H1 (cell line): ENCODE results near the gene FARSB. TPM values are rescaled to one million over a fixed set of nuclear protein-coding genes. Genes with fewer than 3 reads are reported as not detected.

Experiments
- RAD21 ChIP-seq, 2 experiments: IDR thresholded peaks in 1 of 2; conservative IDR thresholded peaks in 1 of 2; 2 replicates each; pipeline ENCODE4 v1.6.1; 2011; ENCODE audit warnings: low read depth in 2 of 2, low read length in 2 of 2, improper control_type of control experiment in 1 of 2, inconsistent platforms in 1 of 2, mild to moderate bottlenecking in 1 of 2, moderate library complexity in 1 of 2
- TEAD4 ChIP-seq: IDR thresholded peaks from 2 replicates; pipeline ENCODE4 v1.6.1; 2012; ENCODE audit warnings: low read depth, low read length, inconsistent platforms, mixed read lengths
- polyA plus RNA-seq, 7 experiments: library from polyadenylated mRNA; depleted of rRNA in 3 of 7; stranded (reverse) in 5 of 7; unstranded in 2 of 7; fragments of >200 nt in 5 of 7; fragments of 200-250 nt in 2 of 7; gene quantifications; 1 replicate in 5 of 7; 2 replicates in 1 of 7; 4 replicates in 1 of 7; pipeline versions ENCODE4 v1.2.1 to v1.2.3, GENCODE V29; 2011 to 2013; ENCODE audit warnings: missing spikeins in 2 of 7, mixed read lengths in 2 of 7
- total RNA-seq: library from RNA; stranded (reverse); fragmentation: NEBNext Ultra II Directional; extraction: Animal tissue kit (Norgen Biotek cat#: 25700); gene quantifications from 2 replicates; pipeline ENCODE4 v1.2.1, GENCODE V29; 2021
- TF ChIP-seq, protein P1 (sequence below), 3 experiments: IDR thresholded peaks; 1 replicate in 2 of 3; 2 replicates in 1 of 3; pipeline versions ENCODE4 v1.5.1 to v1.6.1; 2011; ENCODE audit warnings: low read length in 3 of 3, mild to moderate bottlenecking in 3 of 3, inconsistent platforms in 2 of 3, low read depth in 1 of 3, moderate library complexity in 1 of 3; ENCODE audit not compliant: insufficient read depth in 1 of 3; ENCODE audit errors: control extremely low read depth in 1 of 3

Gene FARSB
- total and polyA plus RNA-seq, 2 of the 8 experiments (the other 6 are each of a cell fraction or from before 2014, with no cell fraction given) = 21.0 to 37.9 TPM

DNA sequence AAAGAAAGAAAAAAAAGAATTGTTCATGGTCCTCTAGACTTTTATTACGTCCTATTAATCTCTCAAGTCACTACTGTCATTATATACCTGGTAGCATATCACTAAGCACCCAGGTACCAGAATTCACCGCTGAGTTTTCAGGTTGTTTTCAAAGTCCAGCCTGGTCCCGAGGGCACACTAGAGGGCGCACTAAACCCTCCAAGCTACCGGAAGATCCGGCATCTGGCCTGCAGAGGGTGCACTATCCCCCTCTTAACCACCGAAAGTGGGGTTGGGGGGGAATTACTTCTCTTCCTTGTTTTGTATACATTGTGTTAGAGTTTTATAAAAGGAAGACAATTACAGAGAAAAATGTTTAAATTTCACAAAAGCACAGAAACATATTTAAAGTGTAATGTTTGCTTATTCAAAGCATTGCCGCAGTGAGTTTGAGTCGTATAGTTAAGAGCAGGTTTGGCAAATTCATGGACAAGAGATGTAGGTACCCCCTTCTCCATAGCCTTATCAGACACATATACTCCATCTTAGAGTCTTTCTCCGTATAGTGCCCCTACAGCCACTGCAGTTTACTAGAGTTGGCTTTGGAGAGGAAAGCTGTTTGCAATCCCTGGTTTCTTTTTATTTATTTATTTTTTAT lies 34.8 kb upstream of the FARSB start (continued):
- TF ChIP-seq, protein P1, sequence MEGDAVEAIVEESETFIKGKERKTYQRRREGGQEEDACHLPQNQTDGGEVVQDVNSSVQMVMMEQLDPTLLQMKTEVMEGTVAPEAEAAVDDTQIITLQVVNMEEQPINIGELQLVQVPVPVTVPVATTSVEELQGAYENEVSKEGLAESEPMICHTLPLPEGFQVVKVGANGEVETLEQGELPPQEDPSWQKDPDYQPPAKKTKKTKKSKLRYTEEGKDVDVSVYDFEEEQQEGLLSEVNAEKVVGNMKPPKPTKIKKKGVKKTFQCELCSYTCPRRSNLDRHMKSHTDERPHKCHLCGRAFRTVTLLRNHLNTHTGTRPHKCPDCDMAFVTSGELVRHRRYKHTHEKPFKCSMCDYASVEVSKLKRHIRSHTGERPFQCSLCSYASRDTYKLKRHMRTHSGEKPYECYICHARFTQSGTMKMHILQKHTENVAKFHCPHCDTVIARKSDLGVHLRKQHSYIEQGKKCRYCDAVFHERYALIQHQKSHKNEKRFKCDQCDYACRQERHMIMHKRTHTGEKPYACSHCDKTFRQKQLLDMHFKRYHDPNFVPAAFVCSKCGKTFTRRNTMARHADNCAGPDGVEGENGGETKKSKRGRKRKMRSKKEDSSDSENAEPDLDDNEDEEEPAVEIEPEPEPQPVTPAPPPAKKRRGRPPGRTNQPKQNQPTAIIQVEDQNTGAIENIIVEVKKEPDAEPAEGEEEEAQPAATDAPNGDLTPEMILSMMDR (IDR thresholded peaks at IDR 0.05; ENCODE audit: control extremely low read depth in 1 of 3, insufficient read depth in 1 of 3, low read depth in 1 of 3, low read length in 3 of 3) = peak; percentile 99 to 100 (median 100)
- TF ChIP-seq RAD21 (IDR thresholded peaks at IDR 0.05 in 1 of 2, conservative IDR thresholded peaks at IDR 0.05 in 1 of 2; ENCODE audit: low read depth in 2 of 2, low read length in 2 of 2) = peak; percentile 88 to 91
- 0 out of 2 replicates have a peak, but pooled peaks have one; percentile 31 for TF ChIP-seq TEAD4
